GM23248 (cell line): Measurements from ENCODE around the gene HSD17B3. TPM values are rescaled to one million over a fixed set of nuclear protein-coding genes. Genes with fewer than 3 reads are reported as not detected.

ENCODE experiments used
- DNase-seq: peaks from one replicate; pipeline ENCODE4 v3.0.0-alpha.2; 2015
- H2AFZ ChIP-seq: fragments of 200-600 bp; sonication (generic); 2 replicates; pipeline ENCODE4 v1.6.1; 2016; ENCODE audit warnings: antibody characterized with exemption
- H3F3A ChIP-seq: fragments of 200-600 bp; sonication (generic); 2 replicates; pipeline ENCODE4 v1.6.1; 2016; ENCODE audit warnings: mild to moderate bottlenecking, antibody characterized with exemption, mixed run types; ENCODE audit not compliant: insufficient read depth
- H3K27ac ChIP-seq: fragments of 200-600 bp; sonication (generic); 2 replicates; pipeline ENCODE4 v1.5.1; 2016; ENCODE audit warnings: mild to moderate bottlenecking
- H3K27me3 ChIP-seq: fragments of 200-600 bp; sonication (generic); replicated peaks from 2 replicates; pipeline ENCODE4 v1.6.1; 2016; ENCODE audit warnings: mild to moderate bottlenecking; ENCODE audit not compliant: insufficient read depth
- H3K36me3 ChIP-seq: fragments of 200-600 bp; sonication (generic); 2 replicates; pipeline ENCODE4 v1.6.1; 2016; ENCODE audit warnings: low read depth, mild to moderate bottlenecking
- H3K4me1 ChIP-seq: fragments of 200-600 bp; sonication (generic); 2 replicates; pipeline ENCODE4 v1.6.1; 2016; ENCODE audit warnings: mild to moderate bottlenecking; ENCODE audit not compliant: insufficient read depth
- H3K4me2 ChIP-seq: fragments of 200-600 bp; sonication (generic); one replicate; pipeline ENCODE4 v1.6.1; 2016; ENCODE audit warnings: mild to moderate bottlenecking; ENCODE audit not compliant: unreplicated experiment
- H3K4me3 ChIP-seq: fragments of 200-600 bp; sonication (generic); 2 replicates; pipeline ENCODE4 v1.5.1; 2016; ENCODE audit warnings: mild to moderate bottlenecking
- H3K79me2 ChIP-seq: fragments of 200-600 bp; sonication (generic); 2 replicates; pipeline ENCODE4 v1.6.1; 2016; ENCODE audit warnings: mild to moderate bottlenecking; ENCODE audit not compliant: insufficient read depth
- H3K9ac ChIP-seq: fragments of 200-600 bp; sonication (generic); 2 replicates; pipeline ENCODE4 v1.6.1; 2016; ENCODE audit warnings: mild to moderate bottlenecking
- H3K9me2 ChIP-seq: fragments of 200-600 bp; sonication (generic); 2 replicates; pipeline ENCODE4 v1.6.1; 2016; ENCODE audit warnings: mixed run types, mild to moderate bottlenecking, moderate library complexity; ENCODE audit not compliant: insufficient read depth
- H3K9me3 ChIP-seq: fragments of 200-600 bp; sonication (generic); one replicate; pipeline ENCODE4 v1.6.1; 2017; ENCODE audit warnings: low read depth
- H4K20me1 ChIP-seq: fragments of 200-600 bp; sonication (generic); 2 replicates; pipeline ENCODE4 v1.6.0; 2016; ENCODE audit not compliant: insufficient read depth
- EZH2 ChIP-seq: fragments of 200-600 bp; sonication (generic); IDR thresholded peaks from 2 replicates; pipeline ENCODE4 v1.6.1; 2018; ENCODE audit warnings: antibody characterized with exemption, mild to moderate bottlenecking; ENCODE audit not compliant: insufficient read depth, poor library complexity, severe bottlenecking
- EZH2phosphoT487 ChIP-seq: fragments of 200-600 bp; sonication (generic); IDR thresholded peaks from 2 replicates; pipeline ENCODE4 v1.6.1; 2018; ENCODE audit warnings: antibody characterized with exemption, moderate library complexity, mild to moderate bottlenecking, low read depth; ENCODE audit not compliant: insufficient read depth
- WGBS, 2 experiments: methylation state at CpG; one replicate each; pipeline ENCODE4 v1.1.6; 2015 to 2017; ENCODE audit warnings: low lambda C conversion rate in 2 of 2, low coverage in 1 of 2; ENCODE audit errors: missing lambda C conversion rate in 2 of 2; 5-methylcytosine and 5-hydroxymethylcytosine counted together
- in situ Hi-C: fragments of 300-500 bp; cut with MboI; formaldehyde crosslinking; loops from 2 replicates; pipeline ENCODE4 v1.15.0; 2020
- polyA plus RNA-seq: library from polyadenylated mRNA; unstranded; fragments of >200 nt; fragmentation: Nextera tagmentation; extraction: Ambion mirVana; gene quantifications from 2 replicates; pipeline ENCODE4 v1.2.1, GENCODE V29; 2016
- total RNA-seq: library from RNA; depleted of rRNA; stranded (reverse); fragments of >200 nt; shearing (Covaris generic); gene quantifications from 2 replicates; pipeline ENCODE4 v1.2.3, GENCODE V29; 2014

HSD17B3 gene
- total and polyA plus RNA-seq, 2 experiments from 2014 or later: not detected

- Histone ChIP-seq H3K79me2 (no peaks in the 10 kb centered on the region), H3K9me2 (no peaks in the 10 kb centered on the region), H3K27ac (no peak overlapping the region), H3K9ac (no peak overlapping the region), H3K4me2 (no peak overlapping the region), H3K4me1 (peaks cover 14% of the 10 kb centered on the region), H2AFZ (no peak overlapping the region), H4K20me1 (no peaks in the 10 kb centered on the region), H3F3A (peaks cover 22% of the 10 kb centered on the region), H3K4me3 (no peak overlapping the region), H3K9me3 (no peaks in the 10 kb centered on the region), H3K36me3 (peaks cover 5% of the 10 kb centered on the region; the same call in 1 of the 2 replicates), H3K27me3 (peaks cover 18% of the 10 kb centered on the region)
- no peak for TF ChIP-seq EZH2phosphoT487
- no peak for TF ChIP-seq EZH2
- WGBS, 2 experiments: 88 to 95% methylated on average over 3 of the region's 3 CpGs
- DNase-seq: no peak
- in situ Hi-C loops: no loop called here
These were observed 36.3 kb upstream of the HSD17B3 start for GRCh38 chr9:96338299-96338698.

GRCh38 chr9:96333958-96334357 lies 32.0 kb upstream of the HSD17B3 start:
- Histone ChIP-seq H3K36me3 (peaks cover 5% of the 10 kb centered on the region; the same call in 1 of the 2 replicates), H3K4me1 (peaks cover 8% of the 10 kb centered on the region), H3K79me2 (no peaks in the 10 kb centered on the region), H4K20me1 (no peaks in the 10 kb centered on the region), H3F3A (peaks cover 5% of the 10 kb centered on the region; the same call in 1 of the 2 replicates), H3K9ac (no peak overlapping the region), H3K9me3 (no peaks in the 10 kb centered on the region), H2AFZ (no peak overlapping the region), H3K4me2 (no peak overlapping the region), H3K27me3 (peaks cover 18% of the 10 kb centered on the region), H3K9me2 (no peaks in the 10 kb centered on the region), H3K4me3 (no peak overlapping the region), H3K27ac (no peak overlapping the region)
- DNase-seq: no peak
- 95 to 100% methylated on average over 1 of the region's 1 CpG for WGBS, 2 experiments
- in situ Hi-C loops: loop anchor here (5.0 kb wide), 1 partner anchor 333 kb away; no protein-coding TSS in a partner anchor
- TF ChIP-seq EZH2: no peak
- TF ChIP-seq EZH2phosphoT487: no peak

- H3K9me3 ChIP-seq: no peaks in the 10 kb centered on the region
- no peak for TF ChIP-seq EZH2phosphoT487
- TF ChIP-seq EZH2: no peak
- in situ Hi-C loops: loop anchor here (5.0 kb wide), 1 partner anchor 336 kb away; no protein-coding TSS in a partner anchor
- H3K4me2 ChIP-seq: no peak overlapping the region
- 91 to 97% methylated on average over 9 of the region's 9 CpGs for WGBS, 2 experiments
- no peaks in the 10 kb centered on the region for H3K9me2 ChIP-seq
- H3K27ac ChIP-seq: no peak overlapping the region
- no peak overlapping the region for H2AFZ ChIP-seq
- peak; percentile 8 for DNase-seq
- no peaks in the 10 kb centered on the region for H4K20me1 ChIP-seq
- no peak overlapping the region for H3K4me3 ChIP-seq
- H3K79me2 ChIP-seq: no peaks in the 10 kb centered on the region
- peaks cover 1% of the 10 kb centered on the region for H3K27me3 ChIP-seq
- 0 out of 2 replicates have a peak, but pooled peaks cover 6% of the 10 kb centered on the region for H3K4me1 ChIP-seq
- H3K36me3 ChIP-seq: no peaks in the 10 kb centered on the region; the same call in 1 of the 2 replicates
- H3F3A ChIP-seq: no peaks in the 10 kb centered on the region
- H3K9ac ChIP-seq: no peak overlapping the region
These were observed 29.4 kb upstream of the HSD17B3 start for GRCh38 chr9:96331236-96331947.

- no peak overlapping the region for H3K27ac ChIP-seq
- H3K79me2 ChIP-seq: no peaks in the 10 kb centered on the region
- no peaks in the 10 kb centered on the region; the same call in 1 of the 2 replicates for H3K27me3 ChIP-seq
- no peak for TF ChIP-seq EZH2
- TF ChIP-seq EZH2phosphoT487: no peak
- H3F3A ChIP-seq: no peaks in the 10 kb centered on the region
- H4K20me1 ChIP-seq: no peaks in the 10 kb centered on the region
- WGBS, 2 experiments: 8 to 25% methylated on average over 1 of the region's 1 CpG
- H3K36me3 ChIP-seq: no peaks in the 10 kb centered on the region
- H3K4me3 ChIP-seq: no peak overlapping the region
- no peaks in the 10 kb centered on the region for H3K9me2 ChIP-seq
- no peak overlapping the region for H3K4me2 ChIP-seq
- H3K4me1 ChIP-seq: 0 out of 2 replicates have a peak, but pooled peaks cover 6% of the 10 kb centered on the region
- in situ Hi-C loops: no loop called here
- H3K9me3 ChIP-seq: no peaks in the 10 kb centered on the region
- no peak overlapping the region for H2AFZ ChIP-seq
- H3K9ac ChIP-seq: no peak overlapping the region
- peak; percentile 68 for DNase-seq
These were observed 25.8 kb upstream of the HSD17B3 start for GRCh38 chr9:96327694-96328352.
